GM21528 (cell line): ENCODE data around the gene TBC1D1.

ENCODE experiments used
- ATAC-seq: cut with Tn5 transposase; IDR thresholded peaks from one replicate; pipeline ENCODE4 v1.9.1; 2021; ENCODE audit warnings: mild to moderate bottlenecking, moderate library complexity; ENCODE audit not compliant: unreplicated experiment, low FRiP score

Gene TBC1D1

GRCh38 chr4:38154681-38155588 is 264.1 kb downstream of the TBC1D1 start:
- ATAC-seq = no peak

GRCh38 chr4:38155589-38156294 is 264.9 kb downstream of the TBC1D1 start:
- no peak for ATAC-seq

- ATAC-seq = no peak
These were observed 266.7 kb downstream of the TBC1D1 start for GRCh38 chr4:38157592-38157991.

- ATAC-seq = peak; percentile 86
These were observed 269.8 kb downstream of the TBC1D1 start for GRCh38 chr4:38160487-38161207.

- no peak for ATAC-seq
These were observed 270.6 kb downstream of the TBC1D1 start for GRCh38 chr4:38161208-38162113.

- no peak for ATAC-seq
These were observed 271.4 kb downstream of the TBC1D1 start for GRCh38 chr4:38162240-38162784.

GRCh38 chr4:38163216-38164006 is 272.5 kb downstream of the TBC1D1 start:
- no peak for ATAC-seq

- no peak for ATAC-seq
These were observed 273.5 kb downstream of the TBC1D1 start for GRCh38 chr4:38164346-38164745.

GRCh38 chr4:38166082-38166481 is 275.2 kb downstream of the TBC1D1 start:
- ATAC-seq = no peak

- ATAC-seq = no peak
These were observed 275.9 kb downstream of the TBC1D1 start for GRCh38 chr4:38166768-38167167.

GRCh38 chr4:38167973-38168372 is 277.1 kb downstream of the TBC1D1 start:
- no peak for ATAC-seq

GRCh38 chr4:38169524-38169923 is 278.6 kb downstream of the TBC1D1 start:
- ATAC-seq = no peak

GRCh38 chr4:38170338-38171169 is 279.7 kb downstream of the TBC1D1 start:
- ATAC-seq = no peak

- no peak for ATAC-seq
These were observed 281.2 kb downstream of the TBC1D1 start for GRCh38 chr4:38172078-38172477.

GRCh38 chr4:38173935-38174518 is 283.1 kb downstream of the TBC1D1 start:
- ATAC-seq = no peak

- ATAC-seq = no peak
These were observed 283.9 kb downstream of the TBC1D1 start for GRCh38 chr4:38174801-38175200.

- no peak for ATAC-seq
These were observed 285.3 kb downstream of the TBC1D1 start for GRCh38 chr4:38176165-38176564.
